HepG2 (cell line): ENCODE measurements around the gene HTRA3.

Experiments used
- ATF3 ChIP-seq: sonication (generic); formaldehyde crosslinking; IDR thresholded peaks from 2 replicates; pipeline ENCODE4 v1.4.0; 2020; ENCODE audit warnings: missing genetic modification reagents
- POLR2A ChIP-seq, 2 experiments: IDR thresholded peaks; 2 replicates each; pipeline ENCODE4 v1.6.1; 2011; ENCODE audit warnings: low read depth in 2 of 2, low read length in 2 of 2, mild to moderate bottlenecking in 1 of 2, moderate library complexity in 1 of 2; ENCODE audit not compliant: insufficient read depth in 1 of 2
- ZNF646 ChIP-seq: sonication (generic); formaldehyde crosslinking; IDR thresholded peaks from 2 replicates; pipeline ENCODE4 v1.9.0; 2021; ENCODE audit warnings: mild to moderate bottlenecking, missing genetic modification reagents
- TF ChIP-seq, protein P1 (sequence below): sonication (generic); formaldehyde crosslinking; IDR thresholded peaks from 2 replicates; pipeline ENCODE4 v1.5.0; 2020; ENCODE audit warnings: mild to moderate bottlenecking, missing genetic modification reagents, moderate library complexity
- TF ChIP-seq, protein P2 (sequence below): sonication (generic); formaldehyde crosslinking; IDR thresholded peaks from 2 replicates; pipeline ENCODE4 v1.5.0; 2020; ENCODE audit warnings: missing genetic modification reagents

DNA sequence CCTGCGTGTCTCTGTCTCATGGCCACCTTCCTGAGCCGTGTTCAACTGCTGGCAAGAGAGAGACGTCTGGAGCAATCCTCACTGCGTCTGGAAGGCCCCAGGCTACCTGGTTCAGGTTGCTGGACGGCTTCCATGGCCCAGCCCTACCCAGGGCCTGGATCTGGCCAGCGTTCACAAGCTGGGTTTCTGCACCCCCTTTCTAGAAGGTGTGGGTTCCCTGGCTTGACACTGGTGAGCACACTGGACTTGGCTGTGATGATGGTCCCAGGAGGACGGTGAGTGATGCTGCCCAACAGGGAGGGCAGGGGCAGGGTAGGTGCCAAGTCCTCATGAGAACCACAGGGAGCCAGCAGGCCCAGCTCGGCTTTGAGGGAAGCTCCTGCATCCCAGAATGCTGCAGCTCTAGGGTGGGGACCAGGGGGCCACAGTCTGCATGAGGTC, 63.4 kb downstream of the HTRA3 start:
- TF ChIP-seq ZNF646 (CRISPR knock-in tag) (no peak), POLR2A (IDR thresholded peaks at IDR 0.05; ENCODE audit: insufficient read depth in 1 of 2, low read depth in 2 of 2, low read length in 2 of 2) (no peak), ATF3 (no peak)
- TF ChIP-seq, protein P1, sequence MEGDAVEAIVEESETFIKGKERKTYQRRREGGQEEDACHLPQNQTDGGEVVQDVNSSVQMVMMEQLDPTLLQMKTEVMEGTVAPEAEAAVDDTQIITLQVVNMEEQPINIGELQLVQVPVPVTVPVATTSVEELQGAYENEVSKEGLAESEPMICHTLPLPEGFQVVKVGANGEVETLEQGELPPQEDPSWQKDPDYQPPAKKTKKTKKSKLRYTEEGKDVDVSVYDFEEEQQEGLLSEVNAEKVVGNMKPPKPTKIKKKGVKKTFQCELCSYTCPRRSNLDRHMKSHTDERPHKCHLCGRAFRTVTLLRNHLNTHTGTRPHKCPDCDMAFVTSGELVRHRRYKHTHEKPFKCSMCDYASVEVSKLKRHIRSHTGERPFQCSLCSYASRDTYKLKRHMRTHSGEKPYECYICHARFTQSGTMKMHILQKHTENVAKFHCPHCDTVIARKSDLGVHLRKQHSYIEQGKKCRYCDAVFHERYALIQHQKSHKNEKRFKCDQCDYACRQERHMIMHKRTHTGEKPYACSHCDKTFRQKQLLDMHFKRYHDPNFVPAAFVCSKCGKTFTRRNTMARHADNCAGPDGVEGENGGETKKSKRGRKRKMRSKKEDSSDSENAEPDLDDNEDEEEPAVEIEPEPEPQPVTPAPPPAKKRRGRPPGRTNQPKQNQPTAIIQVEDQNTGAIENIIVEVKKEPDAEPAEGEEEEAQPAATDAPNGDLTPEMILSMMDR (CRISPR knock-in tag) = no peak
- TF ChIP-seq, protein P2, sequence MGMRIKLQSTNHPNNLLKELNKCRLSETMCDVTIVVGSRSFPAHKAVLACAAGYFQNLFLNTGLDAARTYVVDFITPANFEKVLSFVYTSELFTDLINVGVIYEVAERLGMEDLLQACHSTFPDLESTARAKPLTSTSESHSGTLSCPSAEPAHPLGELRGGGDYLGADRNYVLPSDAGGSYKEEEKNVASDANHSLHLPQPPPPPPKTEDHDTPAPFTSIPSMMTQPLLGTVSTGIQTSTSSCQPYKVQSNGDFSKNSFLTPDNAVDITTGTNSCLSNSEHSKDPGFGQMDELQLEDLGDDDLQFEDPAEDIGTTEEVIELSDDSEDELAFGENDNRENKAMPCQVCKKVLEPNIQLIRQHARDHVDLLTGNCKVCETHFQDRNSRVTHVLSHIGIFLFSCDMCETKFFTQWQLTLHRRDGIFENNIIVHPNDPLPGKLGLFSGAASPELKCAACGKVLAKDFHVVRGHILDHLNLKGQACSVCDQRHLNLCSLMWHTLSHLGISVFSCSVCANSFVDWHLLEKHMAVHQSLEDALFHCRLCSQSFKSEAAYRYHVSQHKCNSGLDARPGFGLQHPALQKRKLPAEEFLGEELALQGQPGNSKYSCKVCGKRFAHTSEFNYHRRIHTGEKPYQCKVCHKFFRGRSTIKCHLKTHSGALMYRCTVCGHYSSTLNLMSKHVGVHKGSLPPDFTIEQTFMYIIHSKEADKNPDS (CRISPR knock-in tag) = no peak
